Measurements from ENCODE around the gene ACTR3C.

DNA sequence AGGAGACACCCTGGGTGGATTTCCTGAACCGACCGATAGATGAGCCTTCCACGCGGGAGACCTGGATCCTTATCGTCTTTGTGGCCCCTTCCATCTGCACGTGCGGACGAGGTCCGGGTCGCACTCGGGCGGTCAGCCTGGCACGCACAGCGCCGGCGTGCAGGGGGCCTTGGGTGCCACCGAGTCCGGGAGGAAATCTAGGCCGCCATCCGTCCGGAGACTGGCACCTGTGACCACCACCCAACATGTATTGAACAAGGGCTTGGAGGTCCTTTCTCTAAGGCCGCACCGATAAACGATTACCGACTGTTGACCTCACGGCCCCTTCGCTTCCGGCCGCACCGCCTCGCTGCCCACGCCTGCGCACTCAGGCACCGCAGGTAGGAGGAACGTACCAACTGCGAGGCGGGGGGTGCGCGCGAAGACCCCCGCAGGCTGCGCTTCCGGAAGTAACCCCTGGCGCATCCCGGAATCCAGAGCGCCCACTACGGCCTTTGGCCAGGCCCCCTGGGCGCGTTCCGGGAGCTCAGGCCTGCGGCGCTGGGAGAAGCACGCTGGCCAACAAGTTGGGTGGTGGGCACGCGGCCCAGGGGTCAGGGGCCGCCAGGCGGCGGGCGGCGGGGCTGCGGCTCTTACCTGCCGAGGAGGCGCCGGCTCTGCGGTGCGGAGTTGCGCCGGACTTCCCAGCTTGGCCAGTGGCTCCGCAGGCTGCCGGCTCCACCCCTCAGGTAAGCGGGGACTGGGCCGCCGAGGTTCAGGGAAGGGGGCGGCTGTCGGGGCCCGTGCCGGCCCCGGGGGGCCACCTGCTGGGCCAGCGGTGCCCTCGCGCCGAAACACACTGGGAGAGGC is at the start of gene ACTR3C, which contains the start of gene LRRC61:
- TF ChIP-seq, protein P1, sequence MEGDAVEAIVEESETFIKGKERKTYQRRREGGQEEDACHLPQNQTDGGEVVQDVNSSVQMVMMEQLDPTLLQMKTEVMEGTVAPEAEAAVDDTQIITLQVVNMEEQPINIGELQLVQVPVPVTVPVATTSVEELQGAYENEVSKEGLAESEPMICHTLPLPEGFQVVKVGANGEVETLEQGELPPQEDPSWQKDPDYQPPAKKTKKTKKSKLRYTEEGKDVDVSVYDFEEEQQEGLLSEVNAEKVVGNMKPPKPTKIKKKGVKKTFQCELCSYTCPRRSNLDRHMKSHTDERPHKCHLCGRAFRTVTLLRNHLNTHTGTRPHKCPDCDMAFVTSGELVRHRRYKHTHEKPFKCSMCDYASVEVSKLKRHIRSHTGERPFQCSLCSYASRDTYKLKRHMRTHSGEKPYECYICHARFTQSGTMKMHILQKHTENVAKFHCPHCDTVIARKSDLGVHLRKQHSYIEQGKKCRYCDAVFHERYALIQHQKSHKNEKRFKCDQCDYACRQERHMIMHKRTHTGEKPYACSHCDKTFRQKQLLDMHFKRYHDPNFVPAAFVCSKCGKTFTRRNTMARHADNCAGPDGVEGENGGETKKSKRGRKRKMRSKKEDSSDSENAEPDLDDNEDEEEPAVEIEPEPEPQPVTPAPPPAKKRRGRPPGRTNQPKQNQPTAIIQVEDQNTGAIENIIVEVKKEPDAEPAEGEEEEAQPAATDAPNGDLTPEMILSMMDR (IDR thresholded peaks at IDR 0.05): peak in 2 of 4 experiments; percentile 23 to 37
- TF ChIP-seq POLR2A (IDR thresholded peaks at IDR 0.05): peak; percentile 48
- TF ChIP-seq POLR2AphosphoS5 (IDR thresholded peaks at IDR 0.05): peak; percentile 72

Data from prostate gland (tissue), 2 donors.